ENCODE data around the gene SEC14L5. TPM values are rescaled to one million over a fixed set of nuclear protein-coding genes. Genes with fewer than 3 reads are reported as not detected.

SEC14L5 gene
- total and polyA plus RNA-seq, 8 donors = 0.17 to 0.76 (median 0.39) TPM

- intact Hi-C loops (cut with DNase I) = no loop called here
- Histone ChIP-seq H3K36me3 (peaks cover 0 to 4% of the 10 kb centered on the region in 2 donors), H3K27me3 (no peaks in the 10 kb centered on the region), H3K27ac (no peak overlapping the region), H3K9me3 (no peaks in the 10 kb centered on the region), H3K4me3 (no peak overlapping the region), H3K4me1 (no peaks in the 10 kb centered on the region)
- no peak for DNase-seq
- no peak for ATAC-seq
- no peak for TF ChIP-seq CTCF (IDR thresholded peaks at IDR 0.05)
Observed at GRCh38 chr16:5059386-5060072, 101.4 kb downstream of the SEC14L5 start.

GRCh38 chr16:5060073-5060641 is 102.0 kb downstream of the SEC14L5 start:
- peaks cover 0 to 4% of the 10 kb centered on the region in 2 donors for H3K36me3 ChIP-seq
- H3K4me3 ChIP-seq = no peak overlapping the region
- H3K27me3 ChIP-seq = no peaks in the 10 kb centered on the region
- intact Hi-C loops (cut with DNase I) = no loop called here
- no peak overlapping the region for H3K27ac ChIP-seq
- ATAC-seq (no peak), DNase-seq (no peak)
- no peaks in the 10 kb centered on the region for H3K9me3 ChIP-seq
- no peaks in the 10 kb centered on the region for H3K4me1 ChIP-seq
- no peak for TF ChIP-seq CTCF (IDR thresholded peaks at IDR 0.05)

GRCh38 chr16:5062051-5062450 is 103.9 kb downstream of the SEC14L5 start:
- DNase-seq (peak in 1 of 4 donors; percentile 21), ATAC-seq (no peak)
- no peak for TF ChIP-seq CTCF (IDR thresholded peaks at IDR 0.05)
- Histone ChIP-seq H3K4me1 (peaks cover 0 to 6% of the 10 kb centered on the region in 2 donors), H3K4me3 (no peak overlapping the region), H3K27me3 (no peaks in the 10 kb centered on the region), H3K9me3 (no peaks in the 10 kb centered on the region), H3K36me3 (no peaks in the 10 kb centered on the region), H3K27ac (no peak overlapping the region)
- intact Hi-C loops (cut with DNase I) = no loop called here

GRCh38 chr16:5062790-5063765 is 104.9 kb downstream of the SEC14L5 start:
- intact Hi-C loops (cut with DNase I) = no loop called here
- no peak overlapping the region for H3K4me3 ChIP-seq
- TF ChIP-seq CTCF (IDR thresholded peaks at IDR 0.05) = no peak
- peaks cover 0 to 6% of the 10 kb centered on the region in 2 donors for H3K4me1 ChIP-seq
- H3K36me3 ChIP-seq = no peaks in the 10 kb centered on the region
- no peak for ATAC-seq
- H3K27ac ChIP-seq = no peak overlapping the region
- no peaks in the 10 kb centered on the region for H3K9me3 ChIP-seq
- peak in 1 of 4 donors; percentile 19 for DNase-seq
- no peaks in the 10 kb centered on the region for H3K27me3 ChIP-seq
